Measurements from ENCODE around the gene IGLON5.

The IGLON5 gene

DNA sequence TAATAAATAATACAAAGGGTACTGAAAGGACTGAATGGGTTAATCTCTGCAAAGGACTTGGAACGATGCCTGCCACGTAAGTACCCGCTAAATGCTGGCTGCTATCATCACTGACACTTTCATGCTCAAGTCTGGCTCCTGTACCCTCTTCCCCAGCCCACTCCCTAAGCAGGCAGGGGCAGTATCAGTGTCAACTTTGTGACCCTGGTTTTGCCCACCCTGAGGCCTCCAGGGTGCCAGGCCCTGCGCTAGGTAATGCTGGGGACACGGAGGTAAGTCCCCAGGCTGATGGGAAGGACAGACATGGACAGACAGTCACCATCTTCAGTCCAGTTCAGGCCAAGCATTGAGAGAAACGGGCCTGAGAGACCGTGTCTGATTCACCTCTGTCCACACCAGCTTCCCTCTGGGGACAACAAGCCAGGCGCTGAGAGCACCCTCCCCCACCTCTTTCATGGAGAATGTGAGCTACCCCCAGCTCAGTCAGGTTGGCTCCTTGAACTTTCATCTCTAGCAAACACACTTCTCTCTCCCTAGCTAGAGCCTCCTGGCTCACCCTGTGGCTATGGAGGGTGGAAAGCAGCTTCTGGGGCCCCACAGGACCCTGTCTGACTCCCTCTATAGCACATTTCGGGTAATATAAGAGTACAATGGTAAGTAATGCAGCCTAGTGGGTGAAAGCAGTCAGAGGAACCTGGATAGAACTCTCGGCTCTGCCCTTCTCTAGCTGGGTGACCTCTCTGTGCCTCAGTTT lies 53.9 kb downstream of the IGLON5 start:
- DNase-seq (ENCODE audit: extremely low spot score): no peak
- TF ChIP-seq SUZ12 (IDR thresholded peaks at IDR 0.05) (no peak), FOXA1 (IDR thresholded peaks at IDR 0.05) (no peak), NFRKB (IDR thresholded peaks at IDR 0.05) (no peak)
- ChIA-PET CTCF (interaction anchor here (1.5 kb wide), 1 partner anchor 26 kb away, joined by 6 read pairs; no protein-coding TSS in a partner anchor), POLR2A (interaction anchor here (0.7 to 1.5 kb wide), 8 partner anchors 8 to 32 kb away, joined by 3 to 15 read pairs (median 5); partner anchors contain the start of gene VSIG10L)

DNA sequence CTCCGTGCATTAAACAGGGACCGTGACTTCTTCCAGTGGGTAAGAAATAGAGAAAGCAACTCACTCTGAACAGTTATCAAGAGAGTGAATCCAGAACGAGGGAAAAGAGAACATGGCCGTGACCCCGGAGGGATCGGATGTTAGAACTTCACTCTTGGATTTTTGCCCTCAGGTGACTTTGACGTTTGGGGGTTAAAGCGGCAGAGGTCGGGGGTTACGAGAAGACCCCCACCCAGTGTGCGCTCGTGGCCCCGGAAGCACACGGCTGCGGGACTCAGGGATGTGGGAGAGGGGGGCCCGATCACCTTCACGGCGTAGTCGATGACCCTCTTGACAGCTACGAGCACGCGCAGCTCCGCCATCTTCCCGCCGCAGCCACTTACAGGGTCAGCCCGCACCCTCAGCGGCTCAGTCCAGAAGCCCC lies 54.5 kb downstream of the IGLON5 start, which contains the start of gene ETFB:
Gene ETFB (minus strand): TSS at position 424 of the 424 bp plus-strand sequence. CDS start 62 bp downstream, at position 362.
- CTCF ChIA-PET: interaction anchor here (1.5 kb wide), 1 partner anchor 27 kb away, joined by 6 read pairs; no protein-coding TSS in a partner anchor
- POLR2A ChIA-PET: interaction anchor here (0.9 to 1.5 kb wide), 7 partner anchors 9 to 32 kb away, joined by 3 to 15 read pairs (median 5); partner anchors contain the start of gene VSIG10L
- DNase-seq (ENCODE audit: extremely low spot score): no peak
- TF ChIP-seq L3MBTL2 (conservative IDR thresholded peaks at IDR 0.05): peak; percentile 65
- TF ChIP-seq TARDBP (IDR thresholded peaks at IDR 0.05): no peak
- TF ChIP-seq, protein P1, sequence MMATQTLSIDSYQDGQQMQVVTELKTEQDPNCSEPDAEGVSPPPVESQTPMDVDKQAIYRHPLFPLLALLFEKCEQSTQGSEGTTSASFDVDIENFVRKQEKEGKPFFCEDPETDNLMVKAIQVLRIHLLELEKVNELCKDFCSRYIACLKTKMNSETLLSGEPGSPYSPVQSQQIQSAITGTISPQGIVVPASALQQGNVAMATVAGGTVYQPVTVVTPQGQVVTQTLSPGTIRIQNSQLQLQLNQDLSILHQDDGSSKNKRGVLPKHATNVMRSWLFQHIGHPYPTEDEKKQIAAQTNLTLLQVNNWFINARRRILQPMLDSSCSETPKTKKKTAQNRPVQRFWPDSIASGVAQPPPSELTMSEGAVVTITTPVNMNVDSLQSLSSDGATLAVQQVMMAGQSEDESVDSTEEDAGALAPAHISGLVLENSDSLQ (IDR thresholded peaks at IDR 0.05): no peak

DNA sequence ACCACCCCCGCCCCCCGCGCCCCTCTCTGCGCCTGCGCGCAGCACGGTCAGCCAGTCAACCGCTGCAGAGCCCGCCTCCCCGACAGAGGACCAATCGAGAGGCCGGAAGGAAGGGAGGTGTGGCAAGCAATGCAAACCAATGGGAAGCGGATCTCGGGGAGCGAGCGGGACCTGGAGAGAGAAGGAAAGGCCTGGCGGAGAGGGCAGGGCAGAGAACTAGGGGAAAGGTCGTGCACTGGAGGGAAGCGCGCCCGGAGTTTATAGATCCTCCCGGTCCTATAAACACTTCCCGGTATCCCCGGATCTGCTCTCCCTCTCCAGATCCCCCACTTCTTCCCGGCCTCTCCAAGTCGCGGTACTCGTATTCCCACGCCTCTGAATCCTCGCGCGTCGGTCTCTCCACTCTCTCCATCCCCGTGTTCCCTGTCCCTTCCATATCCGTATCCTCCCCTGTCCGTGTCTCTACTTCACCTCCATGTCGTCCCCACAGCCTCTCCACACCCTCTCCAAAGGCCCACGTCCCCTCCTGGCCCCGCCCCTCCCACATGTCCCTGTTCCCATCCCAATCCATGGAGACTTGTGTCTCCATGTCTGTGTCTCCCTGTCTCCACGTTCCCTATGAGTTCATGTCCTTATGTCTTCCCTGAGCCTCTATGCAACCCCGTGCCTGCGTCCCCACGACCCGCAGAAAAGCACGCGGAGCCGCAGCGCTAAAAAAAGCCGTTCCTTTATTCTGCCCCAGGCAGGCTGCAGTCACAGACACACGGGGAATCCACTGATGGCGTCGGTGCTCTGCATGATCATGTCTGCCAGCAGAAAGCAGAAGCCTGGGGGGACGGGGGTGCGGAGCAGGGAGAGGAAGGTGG lies 55.2 kb downstream of the IGLON5 start:
- ChIA-PET POLR2A (interaction anchor here (1.0 to 1.7 kb wide), 12 partner anchors 10 to 227 kb away, joined by 3 to 40 read pairs (median 6); partner anchors contain the start of genes C19orf84, SIGLEC10 and VSIG10L), CTCF (interaction anchor here (1.5 kb wide), 1 partner anchor 27 kb away, joined by 6 read pairs; no protein-coding TSS in a partner anchor)
- TF ChIP-seq L3MBTL2 (conservative IDR thresholded peaks at IDR 0.05): peak; percentile 58; the same call in 1 of the 2 replicates
- no peak for TF ChIP-seq SP1 (IDR thresholded peaks at IDR 0.05)
- DNase-seq (ENCODE audit: extremely low spot score): peak; percentile 93

DNA sequence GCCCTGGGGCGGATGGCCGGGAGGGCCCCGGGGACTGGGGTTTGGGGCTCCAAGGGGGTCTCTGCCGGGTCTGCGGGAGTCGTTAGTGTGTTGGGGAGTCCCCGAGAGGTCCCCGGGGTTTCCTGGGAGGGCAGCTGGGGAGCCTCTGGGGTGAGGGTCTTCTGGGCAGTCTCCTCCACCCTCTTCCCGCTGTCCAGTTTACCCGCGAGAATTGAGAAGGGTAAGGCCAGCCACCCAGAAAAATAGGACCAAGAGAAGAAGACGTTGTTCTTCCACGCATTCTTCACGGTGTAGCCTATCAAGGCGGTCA lies 55.8 kb downstream of the IGLON5 start:
- ChIA-PET CTCF (no interaction called here), POLR2A (interaction anchor here (0.6 to 1.7 kb wide), 11 partner anchors 8 to 226 kb away, joined by 3 to 40 read pairs (median 4); partner anchors contain the start of genes C19orf84, SIGLEC10 and VSIG10L)
- DNase-seq (ENCODE audit: extremely low spot score): no peak
- TF ChIP-seq, protein P1 (IDR thresholded peaks at IDR 0.05): no peak
- no peak for TF ChIP-seq SUZ12 (IDR thresholded peaks at IDR 0.05)
- TF ChIP-seq ZNF384 (IDR thresholded peaks at IDR 0.05): no peak
- TF ChIP-seq CTBP1 (IDR thresholded peaks at IDR 0.05; ENCODE audit: borderline replicate concordance): no peak
- no peak for TF ChIP-seq L3MBTL2 (conservative IDR thresholded peaks at IDR 0.05)
- no peak for TF ChIP-seq HDGF (IDR thresholded peaks at IDR 0.05; ENCODE audit: borderline replicate concordance)
- no peak for TF ChIP-seq FOXM1 (IDR thresholded peaks at IDR 0.05; ENCODE audit: borderline replicate concordance)
- TF ChIP-seq TARDBP (IDR thresholded peaks at IDR 0.05): no peak
- TF ChIP-seq ELF4 (IDR thresholded peaks at IDR 0.05): no peak
- no peak for TF ChIP-seq ARNT (IDR thresholded peaks at IDR 0.05)
- no peak for TF ChIP-seq BHLHE40 (IDR thresholded peaks at IDR 0.05; ENCODE audit: borderline replicate concordance)
- no peak for TF ChIP-seq SP1 (IDR thresholded peaks at IDR 0.05)
- TF ChIP-seq FOXA1 (IDR thresholded peaks at IDR 0.05): no peak
- no peak for TF ChIP-seq FOXK2 (IDR thresholded peaks at IDR 0.05)
- no peak for TF ChIP-seq LEF1 (IDR thresholded peaks at IDR 0.05; ENCODE audit: borderline replicate concordance)
- TF ChIP-seq NFRKB (IDR thresholded peaks at IDR 0.05): no peak

DNA sequence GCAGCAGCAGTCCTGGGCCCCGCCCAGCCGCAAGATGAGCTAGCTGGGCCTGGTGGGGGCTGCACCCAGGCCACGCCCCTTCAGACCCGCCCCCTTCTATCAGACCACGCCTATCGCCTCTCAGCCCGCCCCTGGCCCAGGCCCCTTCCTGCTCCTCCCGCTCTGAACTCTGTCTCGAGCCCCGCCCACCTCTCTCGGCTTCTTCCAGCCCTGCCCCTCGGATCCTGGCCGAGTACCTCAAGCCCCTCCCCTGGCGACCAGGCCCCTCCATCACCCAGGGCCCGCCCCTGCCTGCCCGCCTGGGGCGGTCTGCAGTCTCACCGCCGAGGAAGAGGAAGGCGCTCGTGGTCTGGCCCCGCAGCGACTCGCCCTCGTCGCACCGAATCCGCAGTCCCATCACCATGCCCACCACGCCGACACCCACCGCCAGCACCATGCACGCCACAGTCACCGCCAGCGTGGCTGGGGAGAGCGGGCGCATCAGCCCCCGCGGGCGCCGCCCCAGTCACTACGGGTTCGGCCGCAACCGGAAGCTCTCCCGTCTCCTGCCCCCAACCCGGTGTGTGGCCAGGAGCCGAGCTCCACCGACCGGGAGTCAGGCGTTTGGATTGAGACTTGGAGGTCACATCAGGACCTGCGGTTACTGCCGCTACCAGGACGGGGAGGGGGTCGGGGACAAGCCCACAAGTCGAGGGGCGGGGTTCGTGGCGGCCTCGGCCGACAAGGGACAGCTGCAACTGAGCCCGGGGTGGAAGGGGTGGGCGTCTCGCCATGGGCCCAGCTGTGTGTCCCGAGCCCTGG lies 56.3 kb downstream of the IGLON5 start:
- POLR2A ChIA-PET: interaction anchor here (0.6 to 1.7 kb wide), 15 partner anchors 9 to 226 kb away, joined by 3 to 40 read pairs (median 4); partner anchors contain the start of genes C19orf84, SIGLEC10 and VSIG10L
- CTCF ChIA-PET: no interaction called here
- no peak for TF ChIP-seq CTBP1 (IDR thresholded peaks at IDR 0.05; ENCODE audit: borderline replicate concordance)
- TF ChIP-seq L3MBTL2 (conservative IDR thresholded peaks at IDR 0.05): peak; percentile 73
- DNase-seq (ENCODE audit: extremely low spot score): peak; percentile 96

DNA sequence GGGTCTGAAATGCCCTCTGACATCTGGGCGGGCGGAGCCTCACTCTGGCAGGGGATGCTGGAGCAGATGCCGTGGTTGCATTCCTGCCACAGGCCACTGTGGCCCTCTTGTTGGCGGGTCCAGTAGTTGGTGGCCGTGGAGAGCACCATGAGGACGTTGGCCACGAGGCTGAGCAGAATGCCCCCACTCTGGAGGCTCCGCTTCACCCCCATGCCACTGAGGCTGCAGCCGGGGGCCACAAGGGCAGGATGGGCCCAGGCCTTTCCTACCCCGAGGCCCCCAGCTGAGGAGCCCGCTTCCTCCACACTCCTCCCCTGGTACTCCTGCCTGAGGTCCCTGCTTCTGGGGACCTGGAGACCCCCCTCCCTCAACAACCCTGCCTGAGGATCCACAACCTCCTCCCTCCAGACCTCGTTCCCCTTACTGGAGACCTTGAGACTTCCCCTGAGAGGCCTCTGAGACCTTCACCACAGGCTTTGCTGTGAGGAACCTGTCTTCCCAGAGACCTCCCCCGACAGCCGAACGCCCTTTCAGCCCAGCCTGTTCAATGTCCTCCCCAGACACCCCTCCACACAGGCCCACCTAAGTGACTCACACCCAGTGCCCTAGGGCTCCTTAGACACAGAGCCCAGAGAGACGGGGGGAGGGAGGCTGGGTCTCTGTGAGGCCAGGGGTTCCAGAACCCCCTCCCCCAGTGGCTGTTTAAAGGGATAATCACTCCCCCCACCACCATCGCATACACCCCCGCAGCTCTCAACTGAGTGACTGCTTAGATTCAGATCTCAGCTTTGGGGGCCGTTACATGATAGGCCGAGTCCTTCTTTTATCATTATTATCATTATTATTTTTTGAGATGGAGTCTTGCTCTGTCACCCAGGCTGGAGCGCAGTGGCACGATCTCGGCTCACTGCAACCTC lies 57.2 kb downstream of the IGLON5 start, which contains the start of gene CLDND2:
Gene CLDND2 (minus strand): TSS at position 638 of the 917 bp plus-strand sequence. CDS start 426 bp downstream, at position 212.
- ChIA-PET CTCF (no interaction called here), POLR2A (interaction anchor here (0.9 to 1.7 kb wide), 11 partner anchors 14 to 48 kb away, joined by 3 to 40 read pairs (median 4); partner anchors contain the start of genes SIGLEC10 and VSIG10L)
- no peak for DNase-seq (ENCODE audit: extremely low spot score)
- TF ChIP-seq, protein P1 (IDR thresholded peaks at IDR 0.05): no peak
- TF ChIP-seq ELF4 (IDR thresholded peaks at IDR 0.05) (no peak), FOXK2 (IDR thresholded peaks at IDR 0.05) (no peak), HDGF (IDR thresholded peaks at IDR 0.05; ENCODE audit: borderline replicate concordance) (no peak), CTBP1 (IDR thresholded peaks at IDR 0.05; ENCODE audit: borderline replicate concordance) (no peak), L3MBTL2 (conservative IDR thresholded peaks at IDR 0.05) (no peak), FOXM1 (IDR thresholded peaks at IDR 0.05; ENCODE audit: borderline replicate concordance) (no peak), SP1 (IDR thresholded peaks at IDR 0.05) (no peak), BHLHE40 (IDR thresholded peaks at IDR 0.05; ENCODE audit: borderline replicate concordance) (no peak), FOXA1 (IDR thresholded peaks at IDR 0.05) (no peak), SUZ12 (IDR thresholded peaks at IDR 0.05) (no peak), NFRKB (IDR thresholded peaks at IDR 0.05) (no peak), ZNF384 (IDR thresholded peaks at IDR 0.05) (no peak), ARNT (IDR thresholded peaks at IDR 0.05) (no peak), TARDBP (IDR thresholded peaks at IDR 0.05) (no peak), LEF1 (IDR thresholded peaks at IDR 0.05; ENCODE audit: borderline replicate concordance) (no peak)
